Loucy (cell line): ENCODE measurements around the gene MSN.

ENCODE experiments used
- H2AFZ ChIP-seq: fragments of 200-600 bp; sonication (generic); 2 replicates; pipeline ENCODE4 v1.6.0; 2016; ENCODE audit warnings: antibody characterized with exemption, mild to moderate bottlenecking, low read length, moderate library complexity
- H3F3A ChIP-seq: fragments of 200-600 bp; 2 replicates; pipeline ENCODE4 v1.6.0; 2016; ENCODE audit warnings: antibody characterized with exemption, low read depth, mild to moderate bottlenecking
- H3K27me3 ChIP-seq: fragments of 200-600 bp; sonication (generic); 2 replicates; pipeline ENCODE4 v1.6.1; 2014; ENCODE audit warnings: low read length, mild to moderate bottlenecking; ENCODE audit not compliant: insufficient read depth, poor library complexity, severe bottlenecking
- H3K36me3 ChIP-seq: fragments of 200-600 bp; sonication (generic); 2 replicates; pipeline ENCODE4 v1.6.1; 2016; ENCODE audit warnings: low read length; ENCODE audit not compliant: insufficient read depth
- H3K4me1 ChIP-seq: fragments of 200-600 bp; sonication (generic); 2 replicates; pipeline ENCODE4 v1.5.1; 2014; ENCODE audit warnings: low read length, mild to moderate bottlenecking; ENCODE audit not compliant: insufficient read depth, poor library complexity, severe bottlenecking
- H3K4me2 ChIP-seq: fragments of 200-600 bp; sonication (generic); 2 replicates; pipeline ENCODE4 v1.6.0; 2014; ENCODE audit warnings: antibody characterized with exemption, low read length, low read depth, mild to moderate bottlenecking; ENCODE audit not compliant: poor library complexity, severe bottlenecking
- H3K4me3 ChIP-seq: fragments of 200-600 bp; sonication (generic); 2 replicates; pipeline ENCODE4 v1.5.1; 2014; ENCODE audit warnings: low read length, mild to moderate bottlenecking, mixed read lengths; ENCODE audit not compliant: poor library complexity, severe bottlenecking
- H3K79me2 ChIP-seq: fragments of 200-600 bp; sonication (generic); 2 replicates; pipeline ENCODE4 v1.6.1; 2014; ENCODE audit warnings: low read length; ENCODE audit not compliant: insufficient read depth
- H3K9ac ChIP-seq: fragments of 200-600 bp; sonication (generic); 2 replicates; pipeline ENCODE4 v1.6.0; 2014; ENCODE audit warnings: mild to moderate bottlenecking, low read depth, low read length, moderate library complexity; ENCODE audit not compliant: poor library complexity, severe bottlenecking
- H3K9me2 ChIP-seq: fragments of 200-600 bp; sonication (generic); replicated peaks from 2 replicates; pipeline ENCODE4 v1.6.1; 2016; ENCODE audit warnings: low read depth, low read length, mixed read lengths
- H3K9me3 ChIP-seq: fragments of 200-600 bp; sonication (generic); 2 replicates; pipeline ENCODE4 v1.6.1; 2014; ENCODE audit warnings: mild to moderate bottlenecking, antibody characterized with exemption, low read length, low read depth; ENCODE audit not compliant: insufficient read depth
- H4K20me1 ChIP-seq: fragments of 200-600 bp; sonication (generic); 2 replicates; pipeline ENCODE4 v1.6.0; 2014; ENCODE audit warnings: antibody characterized with exemption, low read length, mild to moderate bottlenecking; ENCODE audit not compliant: insufficient read depth, poor library complexity, severe bottlenecking
- CTCF ChIP-seq: fragments of 200-600 bp; sonication (generic); conservative IDR thresholded peaks from 2 replicates; pipeline ENCODE4 v1.5.1; 2014; ENCODE audit warnings: mild to moderate bottlenecking, antibody characterized with exemption, low read length
- EZH2phosphoT487 ChIP-seq: fragments of 200-600 bp; IDR thresholded peaks from 2 replicates; pipeline ENCODE4 v1.6.1; 2018; ENCODE audit warnings: antibody characterized with exemption, mild to moderate bottlenecking, moderate library complexity, borderline replicate concordance

The MSN gene

GRCh38 chrX:65706041-65706828, 38.8 kb downstream of the MSN start:
- Histone ChIP-seq H3F3A (no peaks in the 10 kb centered on the region), H3K27me3 (no peaks in the 10 kb centered on the region), H3K79me2 (peaks cover 89% of the 10 kb centered on the region), H3K36me3 (peaks cover 36% of the 10 kb centered on the region; the same call in 1 of the 2 replicates), H3K9me3 (no peaks in the 10 kb centered on the region), H3K4me2 (no peak overlapping the region), H2AFZ (no peak overlapping the region), H4K20me1 (peaks cover 66% of the 10 kb centered on the region), H3K9ac (no peak overlapping the region), H3K4me1 (peaks cover 37% of the 10 kb centered on the region), H3K4me3 (no peak overlapping the region), H3K9me2 (no peaks in the 10 kb centered on the region)
- no peak for TF ChIP-seq CTCF
- no peak for TF ChIP-seq EZH2phosphoT487

GRCh38 chrX:65707151-65707550, 39.7 kb downstream of the MSN start:
- H3K79me2 ChIP-seq = peaks cover 89% of the 10 kb centered on the region
- peaks cover 71% of the 10 kb centered on the region for H4K20me1 ChIP-seq
- H3K36me3 ChIP-seq = peaks cover 29% of the 10 kb centered on the region; the same call in 1 of the 2 replicates
- H3K9me2 ChIP-seq = no peaks in the 10 kb centered on the region
- peaks cover 31% of the 10 kb centered on the region for H3K4me1 ChIP-seq
- H3K4me2 ChIP-seq = no peak overlapping the region
- TF ChIP-seq CTCF (no peak), EZH2phosphoT487 (no peak)
- H3K9me3 ChIP-seq = no peaks in the 10 kb centered on the region
- H2AFZ ChIP-seq = no peak overlapping the region
- H3K9ac ChIP-seq = no peak overlapping the region
- no peaks in the 10 kb centered on the region for H3K27me3 ChIP-seq
- no peak overlapping the region for H3K4me3 ChIP-seq
- no peaks in the 10 kb centered on the region for H3F3A ChIP-seq

- Histone ChIP-seq H3K27me3 (no peaks in the 10 kb centered on the region), H4K20me1 (peaks cover 66% of the 10 kb centered on the region), H3K4me2 (no peak overlapping the region), H3F3A (no peaks in the 10 kb centered on the region), H3K9me3 (no peaks in the 10 kb centered on the region), H3K4me3 (no peak overlapping the region), H3K4me1 (no peaks in the 10 kb centered on the region), H3K9ac (no peak overlapping the region), H3K9me2 (no peaks in the 10 kb centered on the region), H2AFZ (no peak overlapping the region), H3K79me2 (peaks cover 89% of the 10 kb centered on the region), H3K36me3 (peaks cover 24% of the 10 kb centered on the region; the same call in 1 of the 2 replicates)
- no peak for TF ChIP-seq CTCF
- TF ChIP-seq EZH2phosphoT487 = no peak
Observed at GRCh38 chrX:65712005-65712806, 44.8 kb downstream of the MSN start.
